ENCODE measurements around the gene GORASP1. TPM values are rescaled to one million over a fixed set of nuclear protein-coding genes. Genes with fewer than 3 reads are reported as not detected.

GORASP1 gene
- total and polyA plus RNA-seq, 2 experiments from 2014 or later = 10.3 to 38.3 TPM

- TF ChIP-seq CREB1 (CRISPR knock-in tag; IDR thresholded peaks at IDR 0.05; ENCODE audit: low read depth) (no peak), POLR2AphosphoS5 (IDR thresholded peaks at IDR 0.05; ENCODE audit: low read depth) (no peak), ZNF114 (CRISPR knock-in tag; IDR thresholded peaks at IDR 0.05) (no peak)
- TF ChIP-seq, protein P1, sequence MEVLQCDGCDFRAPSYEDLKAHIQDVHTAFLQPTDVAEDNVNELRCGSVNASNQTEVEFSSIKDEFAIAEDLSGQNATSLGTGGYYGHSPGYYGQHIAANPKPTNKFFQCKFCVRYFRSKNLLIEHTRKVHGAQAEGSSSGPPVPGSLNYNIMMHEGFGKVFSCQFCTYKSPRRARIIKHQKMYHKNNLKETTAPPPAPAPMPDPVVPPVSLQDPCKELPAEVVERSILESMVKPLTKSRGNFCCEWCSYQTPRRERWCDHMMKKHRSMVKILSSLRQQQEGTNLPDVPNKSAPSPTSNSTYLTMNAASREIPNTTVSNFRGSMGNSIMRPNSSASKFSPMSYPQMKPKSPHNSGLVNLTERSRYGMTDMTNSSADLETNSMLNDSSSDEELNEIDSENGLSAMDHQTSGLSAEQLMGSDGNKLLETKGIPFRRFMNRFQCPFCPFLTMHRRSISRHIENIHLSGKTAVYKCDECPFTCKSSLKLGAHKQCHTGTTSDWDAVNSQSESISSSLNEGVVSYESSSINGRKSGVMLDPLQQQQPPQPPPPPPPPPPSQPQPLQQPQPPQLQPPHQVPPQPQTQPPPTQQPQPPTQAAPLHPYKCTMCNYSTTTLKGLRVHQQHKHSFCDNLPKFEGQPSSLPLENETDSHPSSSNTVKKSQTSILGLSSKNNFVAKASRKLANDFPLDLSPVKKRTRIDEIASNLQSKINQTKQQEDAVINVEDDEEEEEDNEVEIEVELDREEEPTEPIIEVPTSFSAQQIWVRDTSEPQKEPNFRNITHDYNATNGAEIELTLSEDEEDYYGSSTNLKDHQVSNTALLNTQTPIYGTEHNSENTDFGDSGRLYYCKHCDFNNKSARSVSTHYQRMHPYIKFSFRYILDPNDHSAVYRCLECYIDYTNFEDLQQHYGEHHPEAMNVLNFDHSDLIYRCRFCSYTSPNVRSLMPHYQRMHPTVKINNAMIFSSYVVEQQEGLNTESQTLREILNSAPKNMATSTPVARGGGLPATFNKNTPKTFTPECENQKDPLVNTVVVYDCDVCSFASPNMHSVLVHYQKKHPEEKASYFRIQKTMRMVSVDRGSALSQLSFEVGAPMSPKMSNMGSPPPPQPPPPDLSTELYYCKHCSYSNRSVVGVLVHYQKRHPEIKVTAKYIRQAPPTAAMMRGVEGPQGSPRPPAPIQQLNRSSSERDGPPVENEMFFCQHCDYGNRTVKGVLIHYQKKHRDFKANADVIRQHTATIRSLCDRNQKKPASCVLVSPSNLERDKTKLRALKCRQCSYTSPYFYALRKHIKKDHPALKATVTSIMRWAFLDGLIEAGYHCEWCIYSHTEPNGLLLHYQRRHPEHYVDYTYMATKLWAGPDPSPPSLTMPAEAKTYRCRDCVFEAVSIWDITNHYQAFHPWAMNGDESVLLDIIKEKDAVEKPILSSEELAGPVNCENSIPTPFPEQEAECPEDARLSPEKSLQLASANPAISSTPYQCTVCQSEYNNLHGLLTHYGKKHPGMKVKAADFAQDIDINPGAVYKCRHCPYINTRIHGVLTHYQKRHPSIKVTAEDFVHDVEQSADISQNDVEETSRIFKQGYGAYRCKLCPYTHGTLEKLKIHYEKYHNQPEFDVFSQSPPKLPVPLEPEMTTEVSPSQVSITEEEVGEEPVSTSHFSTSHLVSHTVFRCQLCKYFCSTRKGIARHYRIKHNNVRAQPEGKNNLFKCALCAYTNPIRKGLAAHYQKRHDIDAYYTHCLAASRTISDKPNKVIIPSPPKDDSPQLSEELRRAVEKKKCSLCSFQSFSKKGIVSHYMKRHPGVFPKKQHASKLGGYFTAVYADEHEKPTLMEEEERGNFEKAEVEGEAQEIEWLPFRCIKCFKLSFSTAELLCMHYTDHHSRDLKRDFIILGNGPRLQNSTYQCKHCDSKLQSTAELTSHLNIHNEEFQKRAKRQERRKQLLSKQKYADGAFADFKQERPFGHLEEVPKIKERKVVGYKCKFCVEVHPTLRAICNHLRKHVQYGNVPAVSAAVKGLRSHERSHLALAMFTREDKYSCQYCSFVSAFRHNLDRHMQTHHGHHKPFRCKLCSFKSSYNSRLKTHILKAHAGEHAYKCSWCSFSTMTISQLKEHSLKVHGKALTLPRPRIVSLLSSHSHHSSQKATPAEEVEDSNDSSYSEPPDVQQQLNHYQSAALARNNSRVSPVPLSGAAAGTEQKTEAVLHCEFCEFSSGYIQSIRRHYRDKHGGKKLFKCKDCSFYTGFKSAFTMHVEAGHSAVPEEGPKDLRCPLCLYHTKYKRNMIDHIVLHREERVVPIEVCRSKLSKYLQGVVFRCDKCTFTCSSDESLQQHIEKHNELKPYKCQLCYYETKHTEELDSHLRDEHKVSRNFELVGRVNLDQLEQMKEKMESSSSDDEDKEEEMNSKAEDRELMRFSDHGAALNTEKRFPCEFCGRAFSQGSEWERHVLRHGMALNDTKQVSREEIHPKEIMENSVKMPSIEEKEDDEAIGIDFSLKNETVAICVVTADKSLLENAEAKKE (CRISPR knock-in tag; IDR thresholded peaks at IDR 0.05) = no peak
These were observed 30.8 kb upstream of the GORASP1 start (continued) for GRCh38 chr3:39137991-39138803.

DNA sequence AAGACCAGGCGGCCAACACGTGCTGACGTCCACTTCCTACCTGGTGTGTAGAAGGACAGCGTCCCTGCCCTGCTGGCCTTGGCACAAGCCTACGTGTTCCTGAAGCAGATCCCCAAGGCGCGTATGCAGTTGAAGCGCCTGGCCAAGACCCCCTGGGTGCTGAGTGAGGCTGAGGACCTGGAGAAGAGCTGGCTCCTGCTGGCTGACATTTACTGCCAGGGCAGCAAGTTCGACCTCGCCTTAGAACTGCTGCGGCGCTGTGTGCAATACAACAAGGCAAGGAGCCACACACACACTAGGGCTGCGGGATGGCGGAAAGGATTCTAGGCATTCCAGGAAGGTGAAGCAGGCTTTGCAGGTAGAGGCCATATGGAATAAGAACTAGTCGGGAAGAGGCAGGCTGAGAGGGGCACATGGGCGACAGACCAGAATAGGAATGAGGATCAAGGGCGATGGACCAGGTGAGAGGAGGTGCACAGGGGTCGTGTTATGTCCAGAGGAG, 30.1 kb upstream of the GORASP1 start:
- Mint-ChIP-seq H3K36me3 (ENCODE audit: low read depth) (peaks cover 1% of the 10 kb centered on the region), H3K27ac (no peak overlapping the region), H3K27me3 (ENCODE audit: insufficient read depth, low read depth, poor library complexity) (peaks cover 4% of the 10 kb centered on the region), H3K4me3 (no peak overlapping the region), H3K4me1 (peaks cover 4% of the 10 kb centered on the region; the same call in 2 of the 3 replicates), H3K9me3 (no peaks in the 10 kb centered on the region)
- Histone ChIP-seq H3K4me2 (no peak overlapping the region), H3K27ac (ENCODE audit: low read depth) (no peak overlapping the region), H3K27me3 (ENCODE audit: insufficient read depth) (no peaks in the 10 kb centered on the region), H3K79me2 (replicated peaks; ENCODE audit: insufficient read depth) (no peaks in the 10 kb centered on the region), H4K20me1 (replicated peaks; ENCODE audit: insufficient read depth) (no peaks in the 10 kb centered on the region; the same call in 1 of the 2 replicates), H3K4me3 (no peak overlapping the region), H3K4me1 (ENCODE audit: insufficient read depth) (no peaks in the 10 kb centered on the region), H3K36me3 (ENCODE audit: insufficient read depth) (no peaks in the 10 kb centered on the region), H2AFZ (no peak overlapping the region), H3F3A (replicated peaks; ENCODE audit: low read depth) (no peaks in the 10 kb centered on the region), H3K9me2 (ENCODE audit: insufficient read depth) (no peaks in the 10 kb centered on the region)
- no peak for DNase-seq (ENCODE audit: low spot score)
- ATAC-seq = no peak
- no peak for TF ChIP-seq NANOG (IDR thresholded peaks at IDR 0.05; ENCODE audit: borderline replicate concordance)
